SK-N-MC (cell line): ENCODE results near the gene NPB.
A peak's percentile ranks its signal among the peaks of the same experiment; 100 is the strongest.

Source experiments
- DNase-seq: peaks from one replicate; pipeline ENCODE4 v3.0.0-alpha.2; 2011; ENCODE audit warnings: low read depth, low spot score
- H3K27ac ChIP-seq: fragments of 200-600 bp; sonication (generic); 2 replicates; pipeline ENCODE4 v1.5.1; 2016; ENCODE audit warnings: mixed run types
- H3K36me3 ChIP-seq: fragments of 200-600 bp; sonication (generic); 2 replicates; pipeline ENCODE4 v1.6.1; 2017; ENCODE audit warnings: antibody characterized with exemption, low read length, mixed read lengths; ENCODE audit not compliant: insufficient read depth
- H3K4me3 ChIP-seq: fragments of 200-600 bp; sonication (generic); 2 replicates; pipeline ENCODE4 v1.5.1; 2016
- H3K9ac ChIP-seq: fragments of 200-600 bp; sonication (generic); 2 replicates; pipeline ENCODE4 v1.8.0; 2017; ENCODE audit warnings: mixed run types, mixed read lengths; ENCODE audit not compliant: insufficient read length
- H3K9me3 ChIP-seq: fragments of 200-600 bp; sonication (generic); 2 replicates; pipeline ENCODE4 v1.6.1; 2017; ENCODE audit warnings: low read depth, mild to moderate bottlenecking, antibody characterized with exemption, low read length, moderate library complexity, mixed read lengths
- EZH2 ChIP-seq: fragments of 200-600 bp; sonication (generic); IDR thresholded peaks from one replicate; pipeline ENCODE4 v1.6.1; 2017; ENCODE audit warnings: antibody characterized with exemption
- FOXP2 ChIP-seq: optimal IDR thresholded peaks from 2 replicates; pipeline ENCODE3; 2011; ENCODE audit warnings: mild to moderate bottlenecking, moderate library complexity; ENCODE audit not compliant: insufficient read depth; ENCODE audit errors: extremely low read length, control extremely low read depth
- POLR2AphosphoS5 ChIP-seq: IDR thresholded peaks from 2 replicates; pipeline ENCODE4 v1.6.1; 2012; ENCODE audit warnings: mild to moderate bottlenecking, low read depth, low read length, borderline replicate concordance

Gene NPB

DNA sequence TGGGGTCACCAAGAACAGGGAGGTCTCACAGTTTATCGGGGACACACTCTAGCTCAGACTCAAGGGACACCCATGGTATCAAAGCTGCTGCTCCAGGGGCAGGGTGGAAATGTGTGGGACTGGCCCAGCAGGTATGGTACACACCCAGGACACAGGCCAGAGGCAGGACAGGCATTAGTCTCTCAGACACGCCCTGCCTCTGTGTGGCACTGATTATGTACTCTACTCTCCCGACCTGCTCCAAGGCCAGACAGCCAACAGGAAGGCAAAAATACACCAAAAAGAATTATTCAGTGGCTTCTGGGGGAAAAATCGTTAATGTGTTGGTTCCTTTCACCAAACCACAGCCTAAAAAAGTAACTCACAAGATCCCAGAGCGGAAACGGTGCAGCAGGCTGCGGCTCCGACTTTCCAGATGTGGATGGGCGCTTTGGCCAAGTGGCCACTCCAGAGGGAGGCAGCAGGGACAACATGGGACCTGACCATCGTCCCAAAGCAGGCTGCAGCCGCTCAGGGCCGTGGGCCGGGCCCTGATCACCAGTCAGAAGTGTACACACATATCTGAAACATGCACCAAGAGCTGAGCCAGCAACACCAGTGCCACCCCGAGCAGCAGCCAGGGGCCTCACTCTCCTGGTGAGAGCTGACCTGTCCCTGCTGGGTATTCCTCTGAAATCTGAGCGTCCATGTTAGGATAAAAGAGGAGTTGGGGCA, 17.0 kb downstream of the NPB start:
- Histone ChIP-seq H3K9me3 (no peaks in the 10 kb centered on the region), H3K9ac (no peak overlapping the region), H3K27ac (peak overlapping the region; percentile 50; the same call in 1 of the 2 replicates), H3K4me3 (no peak overlapping the region), H3K36me3 (peaks cover 28% of the 10 kb centered on the region; the same call in 1 of the 2 replicates)
- no peak for DNase-seq
- TF ChIP-seq FOXP2, result no peak
- no peak for TF ChIP-seq EZH2
- no peak for TF ChIP-seq POLR2AphosphoS5

GRCh38 chr17:81920612-81921536, 18.8 kb downstream of the NPB start:
- no peaks in the 10 kb centered on the region for H3K9me3 ChIP-seq
- no peak for TF ChIP-seq FOXP2
- no peak for TF ChIP-seq EZH2
- TF ChIP-seq POLR2AphosphoS5, result no peak
- no peak overlapping the region for H3K4me3 ChIP-seq
- peaks cover 11% of the 10 kb centered on the region; the same call in 1 of the 2 replicates for H3K36me3 ChIP-seq
- no peak overlapping the region for H3K9ac ChIP-seq
- no peak for DNase-seq
- H3K27ac ChIP-seq, result 0 out of 2 replicates have a peak overlapping the region, but pooled peaks have one; percentile 46

GRCh38 chr17:81921537-81921862, 19.5 kb downstream of the NPB start:
- Histone ChIP-seq H3K4me3 (no peak overlapping the region), H3K9me3 (no peaks in the 10 kb centered on the region), H3K36me3 (peaks cover 11% of the 10 kb centered on the region; the same call in 1 of the 2 replicates), H3K27ac (peak overlapping the region; percentile 46; the same call in 1 of the 2 replicates), H3K9ac (no peak overlapping the region)
- no peak for DNase-seq
- no peak for TF ChIP-seq FOXP2
- no peak for TF ChIP-seq POLR2AphosphoS5
- TF ChIP-seq EZH2, result no peak

- TF ChIP-seq FOXP2, result no peak
- no peak for TF ChIP-seq POLR2AphosphoS5
- TF ChIP-seq EZH2, result no peak
- Histone ChIP-seq H3K9me3 (no peaks in the 10 kb centered on the region), H3K4me3 (no peak overlapping the region), H3K36me3 (peaks cover 11% of the 10 kb centered on the region; the same call in 1 of the 2 replicates), H3K27ac (no peak overlapping the region; the same call in 1 of the 2 replicates), H3K9ac (no peak overlapping the region)
- no peak for DNase-seq
Observed at GRCh38 chr17:81921996-81922565, 20.0 kb downstream of the NPB start.

- H3K27ac ChIP-seq, result no peak overlapping the region
- peaks cover 11% of the 10 kb centered on the region; the same call in 1 of the 2 replicates for H3K36me3 ChIP-seq
- H3K4me3 ChIP-seq, result no peak overlapping the region
- no peak for DNase-seq
- no peak overlapping the region for H3K9ac ChIP-seq
- no peaks in the 10 kb centered on the region for H3K9me3 ChIP-seq
- TF ChIP-seq POLR2AphosphoS5 (no peak), FOXP2 (no peak), EZH2 (no peak)
Observed at GRCh38 chr17:81922566-81923301, 20.7 kb downstream of the NPB start.

- no peak overlapping the region for H3K4me3 ChIP-seq
- no peak for TF ChIP-seq EZH2
- no peak for TF ChIP-seq POLR2AphosphoS5
- no peak for TF ChIP-seq FOXP2
- no peak for DNase-seq
Observed at GRCh38 chr17:81923302-81924260, 21.5 kb downstream of the NPB start.

More at GRCh38 chr17:81923302-81924260, 21.5 kb downstream of the NPB start:
- Histone ChIP-seq H3K36me3 (peaks cover 11% of the 10 kb centered on the region; the same call in 1 of the 2 replicates), H3K9ac (peak overlapping the region; percentile 28), H3K27ac (peak overlapping the region; percentile 19; the same call in 1 of the 2 replicates), H3K9me3 (no peaks in the 10 kb centered on the region)
